Trophoblast cell (in vitro differentiated cells and primary cell): Measurements from ENCODE around the gene PDZD7.
A peak's percentile ranks its signal among the peaks of the same experiment; 100 is the strongest.

Experiments
- DNase-seq, 2 donors: peaks; one replicate each; pipeline ENCODE4 v3.0.0-alpha.2; 2016
- H2AFZ ChIP-seq: 2 replicates; pipeline ENCODE4 v1.6.1; 2013; ENCODE audit warnings: low read length, moderate library complexity, mild to moderate bottlenecking; ENCODE audit not compliant: insufficient read depth, poor library complexity
- H2AK5ac ChIP-seq: 2 replicates; pipeline ENCODE4 v1.6.1; 2013; ENCODE audit warnings: mild to moderate bottlenecking, low read length
- H2BK120ac ChIP-seq: 2 replicates; pipeline ENCODE4 v1.6.1; 2013; ENCODE audit warnings: low read length, mild to moderate bottlenecking, moderate library complexity; ENCODE audit not compliant: insufficient read depth, poor library complexity
- H2BK12ac ChIP-seq: 2 replicates; pipeline ENCODE4 v1.6.1; 2013; ENCODE audit warnings: mild to moderate bottlenecking, low read length, moderate library complexity
- H2BK5ac ChIP-seq: 2 replicates; pipeline ENCODE4 v1.6.1; 2013; ENCODE audit warnings: low read length, low read depth, moderate library complexity, mild to moderate bottlenecking; ENCODE audit not compliant: poor library complexity
- H3K14ac ChIP-seq: 2 replicates; pipeline ENCODE4 v1.6.1; 2013; ENCODE audit warnings: mild to moderate bottlenecking, low read length
- H3K18ac ChIP-seq: 2 replicates; pipeline ENCODE4 v1.6.1; 2013; ENCODE audit warnings: mild to moderate bottlenecking, low read length
- H3K23ac ChIP-seq: 2 replicates; pipeline ENCODE4 v1.6.1; 2013; ENCODE audit warnings: low read length
- H3K27ac ChIP-seq: 2 replicates; pipeline ENCODE4 v1.5.1; 2013; ENCODE audit warnings: low read depth, mild to moderate bottlenecking, inconsistent platforms, low read length, moderate library complexity
- H3K27me3 ChIP-seq: 2 replicates; pipeline ENCODE4 v1.6.1; 2013; ENCODE audit warnings: inconsistent platforms, mild to moderate bottlenecking, low read length, moderate library complexity; ENCODE audit not compliant: insufficient read depth
- H3K36me3 ChIP-seq, 2 experiments: 1 replicate in 1 of 2; 2 replicates in 1 of 2; pipeline ENCODE4 v1.6.1; 2013; ENCODE audit warnings: low read length in 2 of 2, mild to moderate bottlenecking in 2 of 2, moderate library complexity in 1 of 2; ENCODE audit not compliant: insufficient read depth in 2 of 2, control insufficient read depth in 1 of 2
- H3K4ac ChIP-seq: 2 replicates; pipeline ENCODE4 v1.6.1; 2013; ENCODE audit warnings: low read depth, mild to moderate bottlenecking, low read length, moderate library complexity
- H3K4me1 ChIP-seq, 2 experiments: 1 replicate in 1 of 2; 2 replicates in 1 of 2; pipeline ENCODE4 v1.6.1; 2013; ENCODE audit warnings: low read length in 2 of 2, mild to moderate bottlenecking in 2 of 2, moderate library complexity in 1 of 2; ENCODE audit not compliant: insufficient read depth in 2 of 2, control insufficient read depth in 1 of 2
- H3K4me2 ChIP-seq: 2 replicates; pipeline ENCODE4 v1.6.1; 2013; ENCODE audit warnings: inconsistent platforms, mild to moderate bottlenecking, low read length, moderate library complexity
- H3K4me3 ChIP-seq: 2 replicates; pipeline ENCODE4 v1.5.1; 2013; ENCODE audit warnings: mild to moderate bottlenecking, low read depth, low read length, inconsistent platforms
- H3K79me1 ChIP-seq: one replicate; pipeline ENCODE4 v1.6.1; 2013; ENCODE audit warnings: low read length
- H3K79me2 ChIP-seq: 2 replicates; pipeline ENCODE4 v1.6.1; 2013; ENCODE audit warnings: low read length, mild to moderate bottlenecking; ENCODE audit not compliant: control insufficient read depth, insufficient read depth, poor library complexity
- H3K9ac ChIP-seq: 2 replicates; pipeline ENCODE4 v1.6.1; 2013; ENCODE audit warnings: mild to moderate bottlenecking, low read length
- H3K9me3 ChIP-seq: 2 replicates; pipeline ENCODE4 v1.6.1; 2013; ENCODE audit warnings: low read depth, mild to moderate bottlenecking, control low read depth, inconsistent platforms, low read length; ENCODE audit not compliant: insufficient read depth
- H4K12ac ChIP-seq: 2 replicates; pipeline ENCODE4 v1.6.1; 2013; ENCODE audit warnings: low read depth, mild to moderate bottlenecking, low read length, moderate library complexity
- H4K8ac ChIP-seq: 2 replicates; pipeline ENCODE4 v1.6.1; 2013; ENCODE audit warnings: low read depth, mild to moderate bottlenecking, low read length, moderate library complexity
- H4K91ac ChIP-seq: one replicate; pipeline ENCODE4 v1.6.1; 2013; ENCODE audit warnings: low read depth, mild to moderate bottlenecking, low read length, moderate library complexity
- WGBS: extraction: QIAGEN DNeasy Blood & Tissue Kit; methylation state at CpG from one replicate; pipeline ENCODE4 v1.1.7; 2013; ENCODE audit warnings: missing lambda C conversion rate; ENCODE audit not compliant: insufficient read length, insufficient coverage; ENCODE audit errors: extremely low coverage; 5-methylcytosine and 5-hydroxymethylcytosine counted together

Gene PDZD7

DNA sequence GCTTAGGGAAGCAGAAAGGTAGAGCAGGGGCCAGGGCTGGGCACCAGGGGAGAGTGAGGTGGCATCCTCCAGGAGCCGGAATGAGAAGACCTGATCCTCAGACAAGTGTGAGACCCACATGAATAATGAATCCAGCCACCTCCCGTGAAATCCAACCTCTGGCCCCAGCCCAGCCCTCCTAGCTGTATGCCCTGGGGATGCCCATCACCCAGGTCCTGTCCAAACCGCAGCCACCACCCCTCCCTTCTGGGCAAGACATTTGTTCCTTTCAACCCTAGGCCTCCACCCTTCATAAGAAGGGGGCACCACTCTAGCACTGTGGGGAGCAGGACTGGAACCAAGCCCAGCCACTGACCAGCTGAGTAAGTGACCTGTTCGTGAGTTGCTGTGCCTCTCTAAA, 9.7 kb downstream of the PDZD7 start:
- no peak for DNase-seq
- Histone ChIP-seq H3K4ac (no peak overlapping the region), H3K36me3 (no peaks in the 10 kb centered on the region), H3K23ac (no peak overlapping the region), H2AFZ (no peak overlapping the region), H3K4me3 (no peak overlapping the region), H2BK5ac (no peak overlapping the region), H4K12ac (no peak overlapping the region), H3K4me1 (peaks cover 7 to 13% of the 10 kb centered on the region in 2 experiments), H4K91ac (no peak overlapping the region), H3K9ac (no peak overlapping the region), H3K79me1 (no peaks in the 10 kb centered on the region), H4K8ac (no peak overlapping the region), H3K27me3 (peaks cover 9% of the 10 kb centered on the region), H2AK5ac (no peak overlapping the region), H2BK120ac (no peak overlapping the region), H3K4me2 (no peak overlapping the region), H3K9me3 (peaks cover 2% of the 10 kb centered on the region), H3K18ac (no peak overlapping the region), H3K79me2 (no peaks in the 10 kb centered on the region), H2BK12ac (no peak overlapping the region), H3K14ac (no peak overlapping the region), H3K27ac (no peak overlapping the region)
- WGBS, result no CpG with 5 or more reads among the region's 4 CpGs

DNA sequence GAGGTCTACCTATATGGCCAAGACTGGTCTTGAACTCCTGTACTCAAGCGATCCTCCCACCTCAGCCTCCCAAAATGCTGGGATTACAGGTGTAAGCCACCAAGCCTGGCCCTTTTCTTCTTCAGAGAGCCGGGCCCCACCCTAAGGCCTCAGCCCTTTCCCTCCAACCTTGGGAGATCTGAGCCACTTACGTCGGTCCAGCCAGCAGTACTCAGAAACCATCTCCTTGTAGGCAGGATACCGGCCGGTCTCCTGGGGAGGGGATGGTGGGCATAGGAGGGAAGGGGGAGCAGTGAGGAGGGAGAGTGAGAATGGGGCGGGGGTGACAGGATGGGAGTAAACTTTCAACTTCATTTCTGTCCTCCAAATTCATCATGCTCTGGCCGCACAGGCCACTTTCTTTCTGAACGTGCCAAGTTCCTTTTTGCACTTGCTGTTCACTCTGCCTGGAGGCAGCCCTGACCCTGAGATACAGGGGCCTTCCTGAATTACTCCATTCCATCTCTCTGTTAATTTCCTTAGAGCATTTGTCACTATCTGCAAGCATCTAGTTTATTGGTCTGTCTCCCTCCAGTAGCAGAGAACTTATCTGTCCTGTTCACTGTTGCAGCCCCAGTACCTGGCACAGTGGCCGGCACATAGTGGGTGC, 10.4 kb downstream of the PDZD7 start:
- DNase-seq, result peak in 1 of 2 donors; percentile 22
- Histone ChIP-seq H2BK12ac (no peak overlapping the region), H3K18ac (no peak overlapping the region), H4K12ac (no peak overlapping the region), H2BK120ac (no peak overlapping the region), H3K4me3 (no peak overlapping the region), H3K79me1 (no peaks in the 10 kb centered on the region), H2AFZ (no peak overlapping the region), H3K4ac (no peak overlapping the region), H3K4me2 (no peak overlapping the region), H3K23ac (no peak overlapping the region), H3K79me2 (no peaks in the 10 kb centered on the region), H3K36me3 (no peaks in the 10 kb centered on the region), H3K27ac (no peak overlapping the region), H2AK5ac (no peak overlapping the region), H3K27me3 (peaks cover 9% of the 10 kb centered on the region), H2BK5ac (no peak overlapping the region), H4K8ac (no peak overlapping the region), H3K9me3 (peaks cover 2% of the 10 kb centered on the region), H3K14ac (no peak overlapping the region), H3K4me1 (peaks cover 7 to 13% of the 10 kb centered on the region in 2 experiments), H4K91ac (no peak overlapping the region), H3K9ac (no peak overlapping the region)
- WGBS, result no CpG with 5 or more reads among the region's 10 CpGs

DNA sequence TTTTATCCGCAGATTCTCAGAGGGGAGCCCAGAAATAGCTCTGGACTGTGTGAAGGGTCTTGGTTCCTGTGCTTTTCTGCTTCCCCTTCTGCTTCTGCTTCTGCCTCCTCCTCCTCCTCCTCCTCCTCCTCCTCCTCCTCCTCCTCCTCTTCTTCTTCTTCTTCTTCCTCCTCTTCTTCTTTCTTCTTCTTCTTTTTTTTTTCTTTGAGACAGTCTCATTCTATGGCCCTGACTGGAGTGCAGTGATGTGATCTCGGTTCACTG, 11.6 kb downstream of the PDZD7 start:
- H4K12ac ChIP-seq, result no peak overlapping the region
- H3K27ac ChIP-seq, result no peak overlapping the region
- no peak overlapping the region for H2AFZ ChIP-seq
- H2BK5ac ChIP-seq, result no peak overlapping the region
- no peak overlapping the region for H3K4me2 ChIP-seq
- no peaks in the 10 kb centered on the region for H3K36me3 ChIP-seq
- no peak overlapping the region for H3K9ac ChIP-seq
- H3K4me3 ChIP-seq, result no peak overlapping the region
- H3K79me2 ChIP-seq, result no peaks in the 10 kb centered on the region
- H3K14ac ChIP-seq, result no peak overlapping the region
- no peaks in the 10 kb centered on the region for H3K79me1 ChIP-seq
- H2BK12ac ChIP-seq, result no peak overlapping the region
- H3K23ac ChIP-seq, result no peak overlapping the region
- H2BK120ac ChIP-seq, result no peak overlapping the region
- peaks cover 7 to 13% of the 10 kb centered on the region in 2 experiments for H3K4me1 ChIP-seq
- peaks cover 9% of the 10 kb centered on the region for H3K27me3 ChIP-seq
- no peak overlapping the region for H4K8ac ChIP-seq
- no CpG with 5 or more reads among the region's 2 CpGs for WGBS
- peaks cover 2% of the 10 kb centered on the region for H3K9me3 ChIP-seq
- no peak overlapping the region for H2AK5ac ChIP-seq
- DNase-seq, result no peak
- H4K91ac ChIP-seq, result no peak overlapping the region
- H3K18ac ChIP-seq, result no peak overlapping the region
- no peak overlapping the region for H3K4ac ChIP-seq

DNA sequence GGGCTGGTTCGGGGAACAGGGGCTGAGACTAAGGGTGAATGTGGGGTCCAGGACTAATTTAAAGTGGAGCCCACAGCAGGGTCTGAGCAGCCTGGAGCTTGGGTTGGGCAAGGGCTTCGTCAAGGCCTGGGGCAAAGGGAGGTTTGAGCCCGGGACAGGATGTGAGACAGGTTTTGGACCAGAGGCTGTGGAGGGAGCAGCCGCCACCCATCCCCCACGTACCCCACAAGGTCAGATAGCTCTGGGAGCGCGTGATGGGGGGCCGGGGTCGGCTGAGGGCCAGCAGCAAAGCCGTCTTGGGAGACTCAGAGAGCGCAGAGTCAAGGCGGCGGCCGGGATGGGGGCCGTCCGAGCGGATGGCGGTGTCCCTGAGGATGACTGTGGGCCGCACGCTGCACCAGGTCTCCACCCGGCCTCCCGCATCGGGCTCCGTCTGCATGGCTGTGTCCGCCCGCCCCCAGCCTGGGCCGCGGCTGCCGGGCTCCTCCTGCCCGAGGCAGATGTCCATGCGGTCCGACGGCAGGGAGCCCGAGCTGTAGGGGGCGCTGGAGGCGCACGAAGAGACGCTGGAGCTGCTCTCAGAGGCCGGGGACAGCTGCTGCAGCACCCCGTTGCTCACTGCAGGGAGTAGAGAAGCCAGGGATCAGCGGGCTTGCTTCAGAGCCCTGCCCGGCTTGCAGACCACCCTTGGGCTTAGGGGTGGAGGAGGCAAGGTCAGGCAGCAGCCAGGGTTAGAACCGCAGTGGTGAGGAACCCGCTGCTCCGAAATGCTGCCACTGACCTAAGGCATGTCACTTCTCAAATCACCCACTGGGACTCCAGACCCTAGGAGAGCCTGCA, 12.1 kb downstream of the PDZD7 start:
- Histone ChIP-seq H4K8ac (peak overlapping the region; percentile 23), H2AFZ (no peak overlapping the region), H4K91ac (no peak overlapping the region), H3K4me2 (peak overlapping the region; percentile 43), H2BK120ac (no peak overlapping the region), H3K9ac (no peak overlapping the region), H3K79me1 (no peaks in the 10 kb centered on the region), H3K18ac (no peak overlapping the region), H2BK5ac (no peak overlapping the region), H3K4ac (no peak overlapping the region), H2AK5ac (no peak overlapping the region), H3K4me3 (no peak overlapping the region), H4K12ac (peak overlapping the region; percentile 49), H3K4me1 (peaks cover 7 to 13% of the 10 kb centered on the region in 2 experiments), H3K79me2 (no peaks in the 10 kb centered on the region), H3K27me3 (peaks cover 9% of the 10 kb centered on the region), H2BK12ac (no peak overlapping the region), H3K14ac (no peak overlapping the region), H3K27ac (no peak overlapping the region), H3K23ac (no peak overlapping the region), H3K9me3 (peaks cover 2% of the 10 kb centered on the region), H3K36me3 (no peaks in the 10 kb centered on the region)
- DNase-seq, result peak; percentile 91 to 93
- WGBS, result no CpG with 5 or more reads among the region's 45 CpGs
